GM13977 (cell line): Measurements from ENCODE around the gene TSC22D2.

Source experiments
- DNase-seq: peaks from one replicate; pipeline ENCODE4 v3.0.0; 2012; ENCODE audit warnings: low spot score
- CTCF ChIP-seq: IDR thresholded peaks from 2 replicates; pipeline ENCODE4 v1.5.1; 2012; ENCODE audit warnings: mild to moderate bottlenecking, control low read depth; ENCODE audit not compliant: insufficient read depth; ENCODE audit errors: extremely low read depth, missing control alignments
- in situ Hi-C: fragments of 300-500 bp; cut with MboI; formaldehyde crosslinking; loops from one replicate; pipeline ENCODE4 v1.12.0; 2022; ENCODE audit warnings: low sequenced_read_pairs, low pct_unique_long_range_greater_than_20kb, mixed read lengths, inconsistent platforms; ENCODE audit not compliant: unreplicated experiment

The TSC22D2 gene

GRCh38 chr3:150411106-150411460 is 3.0 kb downstream of the TSC22D2 start:
- TF ChIP-seq CTCF = no peak
- DNase-seq = peak; percentile 10
- in situ Hi-C loops = no loop called here

DNA sequence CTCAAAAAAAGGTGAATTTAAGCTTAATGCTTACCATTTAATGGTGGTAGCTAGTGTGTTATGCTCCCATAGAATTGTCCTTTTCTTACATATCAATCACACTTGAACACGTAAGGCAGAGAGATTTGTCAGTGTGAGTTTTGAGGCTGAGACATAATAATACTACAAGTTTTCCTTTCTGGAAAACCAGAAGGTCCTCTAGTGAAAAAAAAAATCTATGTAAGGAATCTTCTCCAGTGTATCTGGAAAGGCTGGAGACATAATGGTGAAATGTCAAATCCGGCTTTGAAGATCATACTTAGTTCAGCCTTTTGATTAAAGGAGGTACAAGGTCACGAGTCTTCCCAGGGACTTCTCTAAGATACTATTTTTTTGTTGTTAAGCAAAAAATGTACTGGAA is 3.4 kb downstream of the TSC22D2 start:
- TF ChIP-seq CTCF = no peak
- in situ Hi-C loops = no loop called here
- DNase-seq = no peak

DNA sequence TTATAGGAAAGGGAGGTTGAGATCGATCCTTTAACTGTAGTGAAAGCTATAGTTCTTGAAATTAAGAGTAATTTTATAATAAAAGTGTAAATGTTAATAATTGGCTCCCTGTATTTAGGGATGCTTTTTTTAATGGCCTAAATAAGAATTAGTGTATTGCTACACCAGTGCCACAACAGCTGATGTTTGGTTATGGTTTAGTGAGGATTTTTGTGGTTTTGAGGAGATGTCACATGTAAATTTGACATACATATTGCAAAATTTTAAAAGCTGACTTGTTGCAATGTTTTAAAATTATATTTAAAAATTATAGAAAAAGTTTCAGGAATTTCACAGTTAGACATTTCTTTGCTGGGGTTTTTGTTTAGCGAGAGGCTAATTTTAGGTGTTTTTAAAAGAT is 3.9 kb downstream of the TSC22D2 start:
- no peak for TF ChIP-seq CTCF
- DNase-seq = no peak
- in situ Hi-C loops = no loop called here

DNA sequence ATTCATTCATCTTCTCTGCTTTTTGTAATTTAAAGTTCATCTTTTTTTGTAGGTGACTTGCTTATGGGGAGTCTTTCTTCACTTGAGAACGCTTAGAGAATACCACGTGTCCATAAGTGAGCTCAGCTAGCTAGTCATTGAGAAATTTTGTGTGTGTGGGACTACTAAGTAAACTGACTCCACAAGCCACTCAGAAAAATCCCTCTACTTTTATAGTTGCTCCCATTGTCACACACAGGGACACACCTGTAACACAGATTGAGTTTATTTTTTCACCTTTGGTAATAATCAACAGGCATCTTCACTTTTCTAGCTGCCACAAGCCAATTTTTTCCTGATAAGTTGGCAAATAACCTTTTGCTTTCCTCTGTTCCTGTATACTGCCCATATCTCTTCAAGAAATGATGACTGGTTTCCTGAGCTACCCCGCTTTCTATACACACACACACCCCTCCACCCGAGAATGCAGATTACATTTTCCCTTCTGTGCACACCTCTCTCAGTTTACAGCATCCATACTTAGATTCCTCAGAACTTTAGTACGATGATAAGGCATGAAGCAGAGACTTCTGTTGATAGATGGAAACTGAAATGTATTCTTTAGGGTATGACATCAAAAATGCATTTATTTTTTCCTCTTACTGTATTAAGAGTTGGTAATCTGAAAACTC is 4.6 kb downstream of the TSC22D2 start:
- DNase-seq = peak; percentile 29
- no peak for TF ChIP-seq CTCF
- in situ Hi-C loops = no loop called here

DNA sequence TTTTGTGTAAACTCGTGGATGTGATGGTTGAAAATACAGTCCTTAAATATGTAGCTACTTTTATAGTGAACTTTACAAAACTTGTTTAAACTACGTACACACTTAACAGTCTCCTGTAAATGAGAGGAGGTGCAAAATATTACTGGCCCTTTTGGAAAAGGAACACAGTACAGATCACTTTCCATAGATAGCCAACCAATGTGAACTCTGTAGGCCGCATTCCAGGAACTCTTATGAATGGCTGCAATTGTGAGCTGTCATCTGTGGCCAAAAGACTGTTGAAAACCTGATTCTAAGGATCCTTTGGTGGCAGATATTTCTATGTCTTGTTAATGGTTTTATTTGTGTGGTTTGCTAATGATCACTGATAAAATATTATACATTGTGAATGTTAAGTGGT is 6.2 kb downstream of the TSC22D2 start:
- no peak for TF ChIP-seq CTCF
- no peak for DNase-seq
- in situ Hi-C loops = no loop called here

GRCh38 chr3:150414959-150415358 is 6.9 kb downstream of the TSC22D2 start:
- no peak for TF ChIP-seq CTCF
- DNase-seq = no peak
- in situ Hi-C loops = no loop called here
